Loucy (cell line): ENCODE measurements around the gene HBD.

Source experiments
- H2AFZ ChIP-seq: fragments of 200-600 bp; sonication (generic); 2 replicates; pipeline ENCODE4 v1.6.0; 2016; ENCODE audit warnings: antibody characterized with exemption, mild to moderate bottlenecking, low read length, moderate library complexity
- H3F3A ChIP-seq: fragments of 200-600 bp; 2 replicates; pipeline ENCODE4 v1.6.0; 2016; ENCODE audit warnings: antibody characterized with exemption, low read depth, mild to moderate bottlenecking
- H3K27me3 ChIP-seq: fragments of 200-600 bp; sonication (generic); 2 replicates; pipeline ENCODE4 v1.6.1; 2014; ENCODE audit warnings: low read length, mild to moderate bottlenecking; ENCODE audit not compliant: insufficient read depth, poor library complexity, severe bottlenecking
- H3K36me3 ChIP-seq: fragments of 200-600 bp; sonication (generic); 2 replicates; pipeline ENCODE4 v1.6.1; 2016; ENCODE audit warnings: low read length; ENCODE audit not compliant: insufficient read depth
- H3K4me1 ChIP-seq: fragments of 200-600 bp; sonication (generic); 2 replicates; pipeline ENCODE4 v1.5.1; 2014; ENCODE audit warnings: low read length, mild to moderate bottlenecking; ENCODE audit not compliant: insufficient read depth, poor library complexity, severe bottlenecking
- H3K4me2 ChIP-seq: fragments of 200-600 bp; sonication (generic); 2 replicates; pipeline ENCODE4 v1.6.0; 2014; ENCODE audit warnings: antibody characterized with exemption, low read length, low read depth, mild to moderate bottlenecking; ENCODE audit not compliant: poor library complexity, severe bottlenecking
- H3K4me3 ChIP-seq: fragments of 200-600 bp; sonication (generic); 2 replicates; pipeline ENCODE4 v1.5.1; 2014; ENCODE audit warnings: low read length, mild to moderate bottlenecking, mixed read lengths; ENCODE audit not compliant: poor library complexity, severe bottlenecking
- H3K79me2 ChIP-seq: fragments of 200-600 bp; sonication (generic); 2 replicates; pipeline ENCODE4 v1.6.1; 2014; ENCODE audit warnings: low read length; ENCODE audit not compliant: insufficient read depth
- H3K9ac ChIP-seq: fragments of 200-600 bp; sonication (generic); 2 replicates; pipeline ENCODE4 v1.6.0; 2014; ENCODE audit warnings: mild to moderate bottlenecking, low read depth, low read length, moderate library complexity; ENCODE audit not compliant: poor library complexity, severe bottlenecking
- H3K9me2 ChIP-seq: fragments of 200-600 bp; sonication (generic); replicated peaks from 2 replicates; pipeline ENCODE4 v1.6.1; 2016; ENCODE audit warnings: low read depth, low read length, mixed read lengths
- H3K9me3 ChIP-seq: fragments of 200-600 bp; sonication (generic); 2 replicates; pipeline ENCODE4 v1.6.1; 2014; ENCODE audit warnings: mild to moderate bottlenecking, antibody characterized with exemption, low read length, low read depth; ENCODE audit not compliant: insufficient read depth
- H4K20me1 ChIP-seq: fragments of 200-600 bp; sonication (generic); 2 replicates; pipeline ENCODE4 v1.6.0; 2014; ENCODE audit warnings: antibody characterized with exemption, low read length, mild to moderate bottlenecking; ENCODE audit not compliant: insufficient read depth, poor library complexity, severe bottlenecking
- CTCF ChIP-seq: fragments of 200-600 bp; sonication (generic); conservative IDR thresholded peaks from 2 replicates; pipeline ENCODE4 v1.5.1; 2014; ENCODE audit warnings: mild to moderate bottlenecking, antibody characterized with exemption, low read length
- EZH2phosphoT487 ChIP-seq: fragments of 200-600 bp; IDR thresholded peaks from 2 replicates; pipeline ENCODE4 v1.6.1; 2018; ENCODE audit warnings: antibody characterized with exemption, mild to moderate bottlenecking, moderate library complexity, borderline replicate concordance

HBD gene

GRCh38 chr11:5275369-5276110, 41.3 kb upstream of the HBD start:
- Histone ChIP-seq H3K4me1 (no peaks in the 10 kb centered on the region), H2AFZ (no peak overlapping the region), H3K9me2 (no peaks in the 10 kb centered on the region), H4K20me1 (no peaks in the 10 kb centered on the region), H3K9ac (no peak overlapping the region), H3K4me3 (no peak overlapping the region), H3K4me2 (no peak overlapping the region), H3K36me3 (no peaks in the 10 kb centered on the region), H3K9me3 (no peaks in the 10 kb centered on the region), H3K79me2 (no peaks in the 10 kb centered on the region), H3F3A (no peaks in the 10 kb centered on the region), H3K27me3 (no peaks in the 10 kb centered on the region)
- TF ChIP-seq EZH2phosphoT487 (no peak), CTCF (no peak)

DNA sequence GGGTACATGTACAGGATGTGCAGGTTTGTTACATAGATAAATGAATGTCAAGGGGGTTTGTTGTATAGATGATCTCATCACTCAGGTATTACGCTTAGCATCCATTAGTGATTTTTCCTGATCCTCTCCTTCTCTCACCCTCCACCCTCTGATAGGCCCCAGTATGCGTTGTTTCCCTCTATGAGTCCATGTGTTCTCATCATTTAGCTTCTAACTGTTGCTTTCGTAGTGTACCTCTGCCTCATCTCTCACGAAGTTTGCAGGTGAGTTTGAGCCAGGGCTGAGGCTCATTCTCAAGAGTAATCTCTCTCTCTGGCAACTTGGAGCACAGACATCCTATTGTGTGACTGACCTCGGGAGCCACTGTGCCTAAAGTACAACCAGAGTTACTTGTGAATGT, 40.1 kb upstream of the HBD start:
- TF ChIP-seq CTCF (no peak), EZH2phosphoT487 (no peak)
- H2AFZ ChIP-seq: no peak overlapping the region
- no peaks in the 10 kb centered on the region for H3F3A ChIP-seq
- no peaks in the 10 kb centered on the region for H3K4me1 ChIP-seq
- H3K9me2 ChIP-seq: no peaks in the 10 kb centered on the region
- H3K9me3 ChIP-seq: no peaks in the 10 kb centered on the region
- no peak overlapping the region for H3K9ac ChIP-seq
- no peaks in the 10 kb centered on the region for H4K20me1 ChIP-seq
- no peaks in the 10 kb centered on the region for H3K79me2 ChIP-seq
- no peak overlapping the region for H3K4me3 ChIP-seq
- H3K36me3 ChIP-seq: no peaks in the 10 kb centered on the region
- no peaks in the 10 kb centered on the region for H3K27me3 ChIP-seq
- H3K4me2 ChIP-seq: no peak overlapping the region

DNA sequence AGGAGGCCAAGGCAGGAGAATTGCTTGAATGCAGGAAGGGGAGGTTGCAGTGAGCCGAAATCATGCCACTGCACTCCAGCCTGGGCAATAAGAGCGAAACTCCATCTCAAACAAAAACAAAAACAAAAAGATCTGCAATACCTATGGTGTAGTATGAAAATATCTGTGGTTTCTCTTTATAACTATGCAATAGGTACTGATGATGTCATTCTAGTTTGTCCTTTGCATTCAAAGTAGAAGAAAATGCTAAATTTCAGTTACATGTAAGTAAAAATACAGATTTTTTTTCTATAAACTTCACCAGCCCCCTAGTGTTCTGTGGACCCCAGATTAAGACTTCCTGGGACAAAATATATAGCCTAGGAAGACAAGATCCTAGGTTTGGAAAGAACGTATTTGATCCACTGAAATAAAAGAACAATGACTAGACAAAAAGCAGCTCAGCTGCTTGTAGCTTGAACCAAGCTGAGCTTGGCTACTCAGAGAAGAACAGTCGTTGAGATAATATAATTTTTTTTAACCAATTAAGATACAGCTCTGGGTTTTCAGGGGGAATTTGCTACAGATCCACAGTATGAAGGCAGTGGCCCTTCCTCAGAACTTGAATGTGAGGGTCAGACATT, 38.2 kb upstream of the HBD start:
- H3K4me3 ChIP-seq: no peak overlapping the region
- no peaks in the 10 kb centered on the region for H3K4me1 ChIP-seq
- no peak overlapping the region for H3K9ac ChIP-seq
- no peak overlapping the region for H2AFZ ChIP-seq
- H3K4me2 ChIP-seq: no peak overlapping the region
- no peaks in the 10 kb centered on the region for H3K9me3 ChIP-seq
- no peaks in the 10 kb centered on the region for H3F3A ChIP-seq
- no peaks in the 10 kb centered on the region for H3K9me2 ChIP-seq
- no peaks in the 10 kb centered on the region for H3K79me2 ChIP-seq
- TF ChIP-seq EZH2phosphoT487 (no peak), CTCF (no peak)
- H4K20me1 ChIP-seq: no peaks in the 10 kb centered on the region
- no peaks in the 10 kb centered on the region for H3K27me3 ChIP-seq
- H3K36me3 ChIP-seq: no peaks in the 10 kb centered on the region
